Measurements from ENCODE around the gene CLCN1. TPM values are rescaled to one million over a fixed set of nuclear protein-coding genes. Genes with fewer than 3 reads are reported as not detected.

The CLCN1 gene
- polyA plus RNA-seq, 3 donors, result 0.04 to 0.76 (median 0.11) TPM

DNA sequence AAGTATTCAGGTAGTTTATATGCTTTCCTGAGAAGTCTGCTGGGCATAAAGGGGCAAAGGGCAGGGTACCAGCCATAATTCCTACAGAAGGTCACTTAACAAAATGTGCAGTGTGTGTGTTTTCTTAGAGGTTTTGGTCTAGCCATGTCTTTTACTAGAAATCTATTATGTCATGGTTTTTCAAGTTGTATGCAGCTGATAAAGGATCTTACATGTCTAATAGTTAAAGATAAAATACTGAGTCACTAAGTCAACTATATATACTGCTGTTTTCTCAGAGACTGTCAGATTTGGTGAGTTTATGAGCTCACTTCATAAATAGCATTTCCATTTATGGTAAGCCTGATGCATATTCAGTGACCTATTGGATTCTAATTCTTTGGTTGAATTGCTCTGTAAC lies 20.0 kb upstream of the CLCN1 start:
- no peaks in the 10 kb centered on the region for H3K27me3 Mint-ChIP-seq (ENCODE audit: low read depth in 3 of 3)
- Histone ChIP-seq H3K9me3 (replicated peaks in 1 of 2; ENCODE audit: control insufficient read depth in 1 of 2, insufficient read depth in 1 of 2, low read length in 2 of 2) (no peaks in the 10 kb centered on the region), H3K4me3 (replicated peaks in 1 of 3; ENCODE audit: low read depth in 2 of 3, low read length in 3 of 3) (no peak overlapping the region), H3K4me2 (replicated peaks; ENCODE audit: extremely low read depth, low read length, poor library complexity, severe bottlenecking) (no peak overlapping the region), H3K27me3 (ENCODE audit: control insufficient read depth in 2 of 2, insufficient read depth in 2 of 2, low read length in 2 of 2) (no peaks in the 10 kb centered on the region), H3K79me2 (ENCODE audit: insufficient read depth, low read length) (peaks cover 95% of the 10 kb centered on the region), H3K27ac (ENCODE audit: low read depth in 1 of 2, low read length in 2 of 2) (peak overlapping the region in 1 of 2 donors; percentile 57), H4K20me1 (ENCODE audit: insufficient read depth, low read length) (no peaks in the 10 kb centered on the region), H3K4me1 (ENCODE audit: control insufficient read depth in 1 of 2, insufficient read depth in 2 of 2, low read length in 2 of 2) (peaks cover 36 to 52% of the 10 kb centered on the region in 2 donors), H2AFZ (ENCODE audit: insufficient read depth, low read depth, low read length, poor library complexity, severe bottlenecking) (no peak overlapping the region), H3K9ac (ENCODE audit: insufficient read depth, low read length, poor library complexity, severe bottlenecking) (no peak overlapping the region), H3K36me3 (replicated peaks in 1 of 2; ENCODE audit: control insufficient read depth in 1 of 2, insufficient read depth in 2 of 2, low read length in 2 of 2) (peaks cover 53 to 99% of the 10 kb centered on the region in 2 donors)
- H3K27ac Mint-ChIP-seq, result peak overlapping the region in 6 of 7 donors; percentile 23 to 86 (median 64)
- H3K36me3 Mint-ChIP-seq, result peaks cover 65 to 92% of the 10 kb centered on the region in 2 donors
- peaks cover 0 to 3% (median 0%) of the 10 kb centered on the region in 7 donors for H3K9me3 Mint-ChIP-seq
- DNase-seq, result no peak
- intact Hi-C loops (cut with micrococcal nuclease), result no loop called here
- H3K4me3 Mint-ChIP-seq, result no peak overlapping the region
- peaks cover 58% of the 10 kb centered on the region for H3K4me1 Mint-ChIP-seq
- TF ChIP-seq, protein P1, sequence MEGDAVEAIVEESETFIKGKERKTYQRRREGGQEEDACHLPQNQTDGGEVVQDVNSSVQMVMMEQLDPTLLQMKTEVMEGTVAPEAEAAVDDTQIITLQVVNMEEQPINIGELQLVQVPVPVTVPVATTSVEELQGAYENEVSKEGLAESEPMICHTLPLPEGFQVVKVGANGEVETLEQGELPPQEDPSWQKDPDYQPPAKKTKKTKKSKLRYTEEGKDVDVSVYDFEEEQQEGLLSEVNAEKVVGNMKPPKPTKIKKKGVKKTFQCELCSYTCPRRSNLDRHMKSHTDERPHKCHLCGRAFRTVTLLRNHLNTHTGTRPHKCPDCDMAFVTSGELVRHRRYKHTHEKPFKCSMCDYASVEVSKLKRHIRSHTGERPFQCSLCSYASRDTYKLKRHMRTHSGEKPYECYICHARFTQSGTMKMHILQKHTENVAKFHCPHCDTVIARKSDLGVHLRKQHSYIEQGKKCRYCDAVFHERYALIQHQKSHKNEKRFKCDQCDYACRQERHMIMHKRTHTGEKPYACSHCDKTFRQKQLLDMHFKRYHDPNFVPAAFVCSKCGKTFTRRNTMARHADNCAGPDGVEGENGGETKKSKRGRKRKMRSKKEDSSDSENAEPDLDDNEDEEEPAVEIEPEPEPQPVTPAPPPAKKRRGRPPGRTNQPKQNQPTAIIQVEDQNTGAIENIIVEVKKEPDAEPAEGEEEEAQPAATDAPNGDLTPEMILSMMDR (IDR thresholded peaks at IDR 0.05), result no peak

DNA sequence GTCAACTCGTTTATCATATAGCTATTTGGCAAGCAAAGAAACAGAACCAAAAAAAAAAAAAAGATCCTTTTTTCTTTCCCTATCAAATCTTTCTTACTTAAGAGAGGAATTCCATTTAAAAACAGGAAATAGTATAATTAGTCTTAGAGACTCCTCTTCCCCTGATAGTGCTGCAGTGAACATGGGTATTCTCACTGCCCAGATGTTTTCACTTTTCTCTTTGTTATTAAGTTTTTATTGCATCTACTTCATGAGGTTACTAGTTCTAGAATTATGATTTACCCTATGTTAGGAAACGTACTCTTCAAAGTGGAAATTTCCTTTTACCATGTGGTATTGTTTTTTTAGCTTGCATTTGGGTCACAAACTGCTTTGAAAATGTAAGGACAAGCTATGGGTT lies 19.2 kb upstream of the CLCN1 start:
- no peak overlapping the region for H3K4me3 Mint-ChIP-seq
- Histone ChIP-seq H3K79me2 (ENCODE audit: insufficient read depth, low read length) (peaks cover 89% of the 10 kb centered on the region), H4K20me1 (ENCODE audit: insufficient read depth, low read length) (no peaks in the 10 kb centered on the region), H3K4me3 (replicated peaks in 1 of 3; ENCODE audit: low read depth in 2 of 3, low read length in 3 of 3) (peak overlapping the region in 1 of 3 experiments; percentile 6), H2AFZ (ENCODE audit: insufficient read depth, low read depth, low read length, poor library complexity, severe bottlenecking) (no peak overlapping the region), H3K27ac (ENCODE audit: low read depth in 1 of 2, low read length in 2 of 2) (peak overlapping the region in 1 of 2 donors; percentile 57), H3K9ac (ENCODE audit: insufficient read depth, low read length, poor library complexity, severe bottlenecking) (no peak overlapping the region), H3K4me1 (ENCODE audit: control insufficient read depth in 1 of 2, insufficient read depth in 2 of 2, low read length in 2 of 2) (peaks cover 38 to 59% of the 10 kb centered on the region in 2 donors), H3K4me2 (replicated peaks; ENCODE audit: extremely low read depth, low read length, poor library complexity, severe bottlenecking) (no peak overlapping the region), H3K9me3 (replicated peaks in 1 of 2; ENCODE audit: control insufficient read depth in 1 of 2, insufficient read depth in 1 of 2, low read length in 2 of 2) (no peaks in the 10 kb centered on the region), H3K27me3 (ENCODE audit: control insufficient read depth in 2 of 2, insufficient read depth in 2 of 2, low read length in 2 of 2) (no peaks in the 10 kb centered on the region), H3K36me3 (replicated peaks in 1 of 2; ENCODE audit: control insufficient read depth in 1 of 2, insufficient read depth in 2 of 2, low read length in 2 of 2) (peaks cover 53 to 97% of the 10 kb centered on the region in 2 donors)
- peaks cover 64 to 94% of the 10 kb centered on the region in 2 donors for H3K36me3 Mint-ChIP-seq
- DNase-seq, result no peak
- intact Hi-C loops (cut with micrococcal nuclease), result no loop called here
- TF ChIP-seq, protein P1 (IDR thresholded peaks at IDR 0.05), result no peak
- peaks cover 0 to 3% (median 0%) of the 10 kb centered on the region in 7 donors for H3K9me3 Mint-ChIP-seq
- H3K27me3 Mint-ChIP-seq (ENCODE audit: low read depth in 3 of 3), result no peaks in the 10 kb centered on the region
- no CpG with 5 or more reads among the region's 2 CpGs for WGBS (ENCODE audit: insufficient coverage)
- peaks cover 58% of the 10 kb centered on the region for H3K4me1 Mint-ChIP-seq
- peak overlapping the region in 4 of 7 donors; percentile 19 to 86 (median 40) for H3K27ac Mint-ChIP-seq
